KOPT-K1 (cell line): ENCODE data around the gene RHOF.
"Not testable (repeated sequence)": the region's sequence is repeated elsewhere in the genome, so short reads cannot be mapped to it uniquely, and the experiment has no call there.

Source experiments
- H3K27ac ChIP-seq: fragments of 200-600 bp; sonication (generic); 2 replicates; pipeline ENCODE4 v1.5.1; 2016; ENCODE audit warnings: antibody characterized with exemption, mild to moderate bottlenecking, low read depth, low read length; ENCODE audit not compliant: poor library complexity, severe bottlenecking
- H3K36me3 ChIP-seq: fragments of 200-600 bp; sonication (generic); 2 replicates; pipeline ENCODE4 v1.5.1; 2017; ENCODE audit warnings: antibody characterized with exemption, mild to moderate bottlenecking, low read length, moderate library complexity; ENCODE audit not compliant: insufficient read depth
- H3K9me3 ChIP-seq: fragments of 200-600 bp; sonication (generic); 2 replicates; pipeline ENCODE4 v1.5.1; 2017; ENCODE audit warnings: antibody characterized with exemption, low read length, mild to moderate bottlenecking; ENCODE audit not compliant: insufficient read depth, poor library complexity, severe bottlenecking

Gene RHOF

GRCh38 chr12:121765573-121765972 lies 27.9 kb downstream of the RHOF start:
- Histone ChIP-seq H3K36me3 (peaks cover 9% of the 10 kb centered on the region; the same call in 1 of the 2 replicates), H3K27ac (no peak overlapping the region), H3K9me3 (no peaks in the 10 kb centered on the region)

DNA sequence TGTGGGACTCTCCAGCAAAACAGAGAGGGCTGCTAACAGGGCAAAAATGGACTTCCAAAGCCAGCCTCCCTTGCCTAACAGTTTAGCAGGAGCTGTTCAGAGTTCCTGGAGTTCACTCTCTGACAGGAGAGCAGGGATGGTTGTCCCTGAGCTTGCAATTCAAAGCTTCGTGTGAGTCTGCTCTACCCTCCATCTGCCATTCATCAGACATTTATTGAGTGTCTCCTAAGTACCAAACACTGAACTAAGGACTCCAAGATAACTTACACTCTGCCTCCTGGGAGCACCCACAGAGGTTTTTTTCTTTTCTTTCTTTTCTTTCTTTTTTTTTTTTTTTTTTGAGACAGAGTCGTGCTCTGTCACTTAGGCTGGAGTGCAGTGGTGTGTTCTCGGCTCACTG lies 28.7 kb downstream of the RHOF start:
- H3K27ac ChIP-seq, result no peak overlapping the region
- peaks cover 9% of the 10 kb centered on the region; the same call in 1 of the 2 replicates for H3K36me3 ChIP-seq
- H3K9me3 ChIP-seq, result no peaks in the 10 kb centered on the region

GRCh38 chr12:121762269-121762668 lies 31.2 kb downstream of the RHOF start:
- Histone ChIP-seq H3K27ac (no peak overlapping the region), H3K9me3 (no peaks in the 10 kb centered on the region)

GRCh38 chr12:121758536-121758935 lies 35.0 kb downstream of the RHOF start:
- not testable (repeated sequence) for H3K27ac ChIP-seq, H3K9me3 ChIP-seq, H3K36me3 ChIP-seq

More at GRCh38 chr12:121762269-121762668, 31.2 kb downstream of the RHOF start:
- peaks cover 9% of the 10 kb centered on the region; the same call in 1 of the 2 replicates for H3K36me3 ChIP-seq

- Histone ChIP-seq H3K36me3 (peaks cover 13% of the 10 kb centered on the region; the same call in 1 of the 2 replicates), H3K27ac (peak overlapping the region; percentile 79), H3K9me3 (no peaks in the 10 kb centered on the region)
These were observed 37.9 kb downstream of the RHOF start for GRCh38 chr12:121755591-121755990.

DNA sequence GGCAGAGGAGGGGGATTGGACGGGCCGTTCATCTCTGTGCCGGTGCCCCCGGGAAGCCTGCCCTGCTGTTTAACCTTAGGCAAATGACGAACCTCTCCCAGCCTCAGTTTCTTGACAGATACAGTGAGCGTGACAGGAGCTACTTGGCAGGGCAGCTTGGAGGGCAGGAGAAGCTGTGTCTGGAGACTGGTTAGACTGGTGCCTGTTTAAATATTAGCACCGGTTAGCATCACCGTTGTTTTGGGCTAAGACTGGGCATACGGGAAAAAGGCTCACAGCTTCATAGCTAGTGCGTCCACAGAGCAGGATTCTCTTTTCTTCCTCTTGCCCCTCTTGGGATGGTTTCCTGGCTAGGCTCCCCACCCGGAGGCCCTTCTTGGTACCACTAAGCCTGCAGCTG lies 38.7 kb downstream of the RHOF start:
- Histone ChIP-seq H3K9me3 (no peaks in the 10 kb centered on the region), H3K27ac (peak overlapping the region; percentile 79), H3K36me3 (peaks cover 21% of the 10 kb centered on the region; the same call in 1 of the 2 replicates)

DNA sequence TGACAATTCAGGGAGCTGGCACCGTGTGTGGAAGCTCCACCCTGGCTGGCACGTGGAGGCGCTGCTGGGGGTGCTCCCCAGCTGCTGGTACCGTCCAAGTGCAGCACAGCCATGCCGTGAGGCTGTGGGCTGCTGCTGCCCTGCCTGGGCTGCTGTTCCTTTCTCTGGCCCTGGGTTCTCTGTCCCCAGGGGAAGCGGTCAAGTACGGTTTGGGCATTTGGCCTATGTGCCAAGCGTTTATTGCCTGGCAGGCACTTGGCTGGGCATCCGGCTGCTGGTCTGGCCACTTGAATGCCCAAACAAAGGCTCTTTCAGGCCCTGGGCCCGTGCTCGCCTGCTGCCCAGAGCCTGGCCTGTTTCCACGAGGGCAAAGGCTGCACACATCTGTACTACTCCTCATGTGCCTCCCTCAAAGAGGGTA lies 39.6 kb downstream of the RHOF start:
- Histone ChIP-seq H3K27ac (peak overlapping the region; percentile 9), H3K36me3 (peaks cover 26% of the 10 kb centered on the region; the same call in 1 of the 2 replicates), H3K9me3 (no peaks in the 10 kb centered on the region)

- Histone ChIP-seq H3K36me3 (peaks cover 26% of the 10 kb centered on the region; the same call in 1 of the 2 replicates), H3K9me3 (no peaks in the 10 kb centered on the region), H3K27ac (no peak overlapping the region)
These were observed 41.6 kb downstream of the RHOF start for GRCh38 chr12:121751749-121752351.

DNA sequence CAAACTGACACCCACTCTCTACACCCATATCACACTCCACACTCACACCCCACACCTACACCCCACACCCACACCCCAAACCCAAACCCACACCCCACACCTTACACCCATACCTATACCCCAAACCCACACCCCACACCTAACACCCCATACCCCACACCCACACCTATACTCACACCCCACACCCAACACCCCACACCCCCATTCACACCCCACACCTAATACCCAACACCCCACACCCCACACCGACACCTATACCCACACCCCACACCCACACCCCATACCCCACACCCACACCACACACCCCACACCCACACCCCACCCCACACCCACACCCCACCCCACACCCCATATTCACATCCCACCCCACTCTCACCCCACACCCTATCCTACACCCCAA lies 42.5 kb downstream of the RHOF start:
- H3K27ac ChIP-seq, result no peak overlapping the region
- no peaks in the 10 kb centered on the region for H3K9me3 ChIP-seq
- H3K36me3 ChIP-seq, result peaks cover 26% of the 10 kb centered on the region; the same call in 1 of the 2 replicates

GRCh38 chr12:121750507-121750955 lies 43.0 kb downstream of the RHOF start:
- H3K36me3 ChIP-seq, result peaks cover 26% of the 10 kb centered on the region; the same call in 1 of the 2 replicates
- no peak overlapping the region for H3K27ac ChIP-seq
- H3K9me3 ChIP-seq, result no peaks in the 10 kb centered on the region

DNA sequence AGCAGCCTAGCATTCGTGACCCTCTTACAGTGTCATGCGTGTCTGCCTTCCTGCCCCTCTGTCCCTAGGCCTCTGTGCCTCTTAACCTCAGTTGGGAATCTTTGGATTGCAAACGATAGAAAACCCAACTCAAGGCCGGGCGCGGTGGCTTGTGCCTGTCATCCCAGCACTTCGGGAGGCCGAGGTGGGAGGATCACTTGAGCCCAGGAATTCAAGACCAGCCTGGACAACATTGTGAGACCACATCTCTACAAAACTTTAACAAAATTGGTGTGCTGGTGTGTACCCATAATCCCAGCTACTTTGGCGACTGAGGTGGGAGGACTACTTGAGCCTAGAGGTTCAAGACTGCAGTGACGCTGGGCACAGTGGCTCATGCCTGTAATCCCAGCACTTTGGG lies 44.2 kb downstream of the RHOF start:
- no peak overlapping the region for H3K27ac ChIP-seq
- H3K36me3 ChIP-seq, result peaks cover 34% of the 10 kb centered on the region; the same call in 1 of the 2 replicates
- no peaks in the 10 kb centered on the region for H3K9me3 ChIP-seq

DNA sequence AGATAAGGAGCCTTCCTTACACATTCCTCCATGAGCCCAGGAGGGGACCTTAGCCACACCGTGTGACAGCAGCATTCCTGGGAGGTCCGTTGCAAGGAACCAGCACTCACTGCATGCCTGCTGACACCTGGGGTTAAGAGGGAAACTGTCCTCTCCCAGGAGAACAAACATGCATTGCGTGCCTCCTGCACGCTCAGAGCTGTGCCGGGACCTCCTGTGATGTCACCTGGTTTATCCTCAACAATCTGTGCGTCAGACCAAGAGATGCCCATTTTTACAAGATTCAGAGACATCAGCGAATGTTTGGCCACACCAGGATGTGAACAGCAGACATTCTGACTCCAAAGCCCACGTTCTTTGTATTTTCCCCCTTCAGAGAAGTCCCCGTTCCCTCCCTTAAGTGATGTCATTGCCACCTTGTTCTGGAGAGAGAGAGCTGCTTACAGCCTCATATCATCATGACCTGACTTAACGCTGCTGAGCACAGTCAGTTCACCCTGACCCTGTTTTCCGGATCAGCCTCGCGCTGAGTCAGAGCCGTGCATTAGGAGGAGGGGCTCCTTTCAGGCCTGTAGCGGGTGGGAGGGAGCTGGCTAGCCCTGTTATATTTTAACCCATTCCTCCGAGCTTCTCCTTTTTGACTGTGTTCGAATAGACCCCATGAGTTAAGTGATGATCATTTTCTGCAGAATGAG lies 44.8 kb downstream of the RHOF start:
- Histone ChIP-seq H3K36me3 (peaks cover 40% of the 10 kb centered on the region; the same call in 1 of the 2 replicates), H3K9me3 (no peaks in the 10 kb centered on the region), H3K27ac (no peak overlapping the region)

GRCh38 chr12:121748218-121748570 lies 45.3 kb downstream of the RHOF start:
- Histone ChIP-seq H3K36me3 (peaks cover 42% of the 10 kb centered on the region; the same call in 1 of the 2 replicates), H3K27ac (no peak overlapping the region), H3K9me3 (no peaks in the 10 kb centered on the region)

- H3K36me3 ChIP-seq, result peaks cover 28% of the 10 kb centered on the region; the same call in 1 of the 2 replicates
These were observed 47.9 kb downstream of the RHOF start for GRCh38 chr12:121745545-121745944.

DNA sequence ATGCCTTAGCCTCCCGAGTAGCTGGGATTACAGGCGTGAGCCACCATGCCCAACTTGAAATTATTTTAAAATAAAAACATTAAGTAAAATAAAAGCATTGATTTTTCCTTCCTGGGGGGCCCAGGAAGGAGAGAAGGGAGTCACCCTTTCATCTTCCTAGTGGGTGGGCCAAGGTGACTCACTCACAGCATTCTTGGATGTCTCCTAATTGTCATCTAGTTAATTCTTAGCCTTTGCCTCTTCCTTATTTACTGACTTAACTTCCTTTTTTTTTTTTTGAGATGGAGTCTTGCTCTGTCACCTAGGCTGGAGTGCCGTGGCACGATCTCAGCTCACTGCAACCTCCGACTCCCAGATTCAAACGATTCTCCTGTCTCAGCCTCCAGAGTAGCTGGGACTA lies 51.7 kb downstream of the RHOF start:
- H3K36me3 ChIP-seq, result peaks cover 16% of the 10 kb centered on the region; the same call in 1 of the 2 replicates
- H3K27ac ChIP-seq, result no peak overlapping the region
- H3K9me3 ChIP-seq, result no peaks in the 10 kb centered on the region

More at GRCh38 chr12:121745545-121745944, 47.9 kb downstream of the RHOF start:
- not testable (repeated sequence) for H3K9me3 ChIP-seq, H3K27ac ChIP-seq
